Measurements from ENCODE around the gene HDAC1. TPM values are rescaled to one million over a fixed set of nuclear protein-coding genes. Genes with fewer than 3 reads are reported as not detected.
"Not testable (repeated sequence)": the region's sequence is repeated elsewhere in the genome, so short reads cannot be mapped to it uniquely, and the experiment has no call there.

The HDAC1 gene
- total RNA-seq, 1 donor from 2014 or later = 40.4 TPM

DNA sequence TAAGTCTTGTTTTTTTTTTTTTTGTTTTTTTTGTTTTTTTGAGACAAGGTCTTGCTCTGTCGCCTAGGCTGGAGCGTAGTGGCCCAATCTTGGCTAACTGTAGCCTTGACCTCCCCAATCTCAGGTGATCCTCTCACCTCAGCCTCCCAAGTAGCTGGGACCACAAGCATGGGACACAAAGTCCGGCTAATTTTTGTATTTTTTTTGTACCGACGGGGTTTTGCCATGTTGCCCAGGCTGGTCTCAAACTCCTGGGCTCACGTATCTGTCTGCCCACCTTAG, 34.7 kb upstream of the HDAC1 start:
- Histone ChIP-seq H3K4me1 (peaks cover 10% of the 10 kb centered on the region), H3K4me3 (no peak overlapping the region), H3K9me3 (replicated peaks) (no peaks in the 10 kb centered on the region), H3K27me3 (ENCODE audit: low read depth) (no peaks in the 10 kb centered on the region), H3K27ac (replicated peaks) (no peak overlapping the region), H3K36me3 (no peaks in the 10 kb centered on the region)
- TF ChIP-seq, protein P1, sequence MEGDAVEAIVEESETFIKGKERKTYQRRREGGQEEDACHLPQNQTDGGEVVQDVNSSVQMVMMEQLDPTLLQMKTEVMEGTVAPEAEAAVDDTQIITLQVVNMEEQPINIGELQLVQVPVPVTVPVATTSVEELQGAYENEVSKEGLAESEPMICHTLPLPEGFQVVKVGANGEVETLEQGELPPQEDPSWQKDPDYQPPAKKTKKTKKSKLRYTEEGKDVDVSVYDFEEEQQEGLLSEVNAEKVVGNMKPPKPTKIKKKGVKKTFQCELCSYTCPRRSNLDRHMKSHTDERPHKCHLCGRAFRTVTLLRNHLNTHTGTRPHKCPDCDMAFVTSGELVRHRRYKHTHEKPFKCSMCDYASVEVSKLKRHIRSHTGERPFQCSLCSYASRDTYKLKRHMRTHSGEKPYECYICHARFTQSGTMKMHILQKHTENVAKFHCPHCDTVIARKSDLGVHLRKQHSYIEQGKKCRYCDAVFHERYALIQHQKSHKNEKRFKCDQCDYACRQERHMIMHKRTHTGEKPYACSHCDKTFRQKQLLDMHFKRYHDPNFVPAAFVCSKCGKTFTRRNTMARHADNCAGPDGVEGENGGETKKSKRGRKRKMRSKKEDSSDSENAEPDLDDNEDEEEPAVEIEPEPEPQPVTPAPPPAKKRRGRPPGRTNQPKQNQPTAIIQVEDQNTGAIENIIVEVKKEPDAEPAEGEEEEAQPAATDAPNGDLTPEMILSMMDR (IDR thresholded peaks at IDR 0.05; ENCODE audit: borderline replicate concordance) = no peak
- no peak for DNase-seq
- intact Hi-C loops (cut with micrococcal nuclease) = no loop called here

DNA sequence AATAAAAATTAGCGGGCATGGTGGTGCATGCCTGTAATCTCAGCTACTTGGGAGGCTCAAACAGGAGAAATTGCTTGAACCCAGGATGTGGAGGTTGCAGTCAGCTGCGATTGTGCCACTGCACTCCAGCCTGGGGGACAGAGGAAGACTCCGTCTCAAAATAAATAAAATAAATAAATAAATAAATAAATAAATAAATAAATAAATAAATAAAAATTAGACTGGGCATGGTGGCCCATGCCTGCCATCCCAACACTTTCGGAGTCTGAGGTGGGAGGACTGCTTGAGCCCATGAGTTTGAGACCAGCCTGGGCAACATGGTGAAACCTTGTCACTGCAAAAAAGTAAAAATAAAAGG, 28.7 kb upstream of the HDAC1 start:
- intact Hi-C loops (cut with micrococcal nuclease); H3K4me1 ChIP-seq; H3K4me3 ChIP-seq; H3K36me3 ChIP-seq; H3K9me3 ChIP-seq (replicated peaks); H3K27me3 ChIP-seq (ENCODE audit: low read depth); DNase-seq; H3K27ac ChIP-seq (replicated peaks): not testable (repeated sequence)

DNA sequence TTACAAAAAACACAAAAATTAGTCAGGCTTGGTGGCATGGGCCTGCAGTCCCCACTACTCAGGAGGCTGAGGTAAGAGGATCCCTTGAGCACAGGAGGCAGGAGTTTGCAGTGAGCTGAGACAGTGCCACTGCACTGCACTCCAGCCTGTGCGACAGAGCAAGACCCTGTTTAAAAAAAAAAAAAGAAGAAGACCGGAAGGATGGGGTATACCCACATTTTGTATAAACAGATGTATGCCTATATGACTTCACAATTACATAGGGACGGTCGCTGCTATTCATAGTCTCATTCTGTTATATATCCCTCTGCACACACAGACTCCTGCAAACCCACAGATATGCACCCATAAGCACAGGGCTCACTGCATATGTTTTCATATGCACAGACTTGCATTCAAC, 28.1 kb upstream of the HDAC1 start:
- DNase-seq = no peak
- Histone ChIP-seq H3K27ac (replicated peaks) (no peak overlapping the region), H3K9me3 (replicated peaks) (no peaks in the 10 kb centered on the region), H3K36me3 (no peaks in the 10 kb centered on the region), H3K27me3 (ENCODE audit: low read depth) (no peaks in the 10 kb centered on the region), H3K4me1 (peaks cover 3% of the 10 kb centered on the region), H3K4me3 (no peak overlapping the region)
- TF ChIP-seq, protein P1 (IDR thresholded peaks at IDR 0.05; ENCODE audit: borderline replicate concordance) = no peak
- intact Hi-C loops (cut with micrococcal nuclease) = no loop called here

DNA sequence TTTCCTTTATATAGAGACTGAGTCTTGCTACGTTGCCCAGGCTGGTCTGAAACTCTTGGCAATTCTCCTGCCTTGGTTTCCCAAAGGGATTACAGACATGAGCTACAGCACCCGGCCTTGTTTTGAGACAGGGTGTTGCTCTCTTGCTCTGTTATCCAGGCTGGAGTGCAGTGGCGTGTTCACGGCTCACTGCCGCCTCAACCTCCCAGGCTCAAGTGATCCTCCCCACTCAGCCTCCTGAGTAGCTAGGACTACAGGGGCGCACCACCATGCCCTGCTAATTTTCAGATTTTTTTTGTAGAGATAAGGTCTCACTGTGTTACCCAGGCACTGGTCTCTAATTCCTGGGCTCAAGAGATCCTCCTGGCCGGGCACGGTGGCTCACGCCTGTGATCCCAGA, 26.0 kb upstream of the HDAC1 start:
- TF ChIP-seq, protein P1 (IDR thresholded peaks at IDR 0.05; ENCODE audit: borderline replicate concordance) = no peak

DNA sequence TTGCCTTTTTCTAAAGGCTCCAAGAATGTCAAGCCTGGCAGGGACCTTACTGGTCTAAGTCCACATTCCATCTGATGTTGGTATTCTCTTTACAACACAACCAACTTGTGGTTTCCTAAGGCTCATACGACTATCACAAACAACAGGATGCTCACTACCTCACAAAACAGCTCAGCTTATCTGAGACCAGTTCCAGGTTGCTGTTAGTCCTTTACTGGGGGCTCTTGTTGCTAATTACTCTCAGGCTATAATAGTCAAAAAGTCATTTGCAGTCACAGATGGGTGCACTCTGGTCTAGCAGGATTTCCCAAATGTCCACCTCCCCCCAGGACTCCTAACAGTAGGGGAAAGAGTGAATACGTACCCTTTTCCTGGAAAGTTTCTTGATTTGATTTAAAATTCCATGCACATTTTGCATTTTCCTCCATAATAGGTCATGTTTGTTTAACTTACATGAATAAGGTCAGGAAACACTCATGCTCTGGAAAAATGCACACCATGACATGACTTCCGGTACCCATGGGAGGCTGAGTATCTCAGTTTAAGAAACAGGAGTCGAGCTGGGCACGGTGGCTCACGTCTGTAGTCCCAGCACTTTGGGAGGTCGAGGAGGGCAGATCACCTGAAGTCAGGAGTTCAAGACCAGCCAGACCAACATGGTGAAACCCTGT, 24.8 kb upstream of the HDAC1 start:
- Histone ChIP-seq H3K9me3 (replicated peaks) (no peaks in the 10 kb centered on the region), H3K4me1 (peaks cover 3% of the 10 kb centered on the region), H3K27me3 (ENCODE audit: low read depth) (peaks cover 14% of the 10 kb centered on the region), H3K36me3 (no peaks in the 10 kb centered on the region), H3K4me3 (no peak overlapping the region), H3K27ac (replicated peaks) (no peak overlapping the region)
- DNase-seq = no peak
- intact Hi-C loops (cut with micrococcal nuclease) = no loop called here
- TF ChIP-seq, protein P1 (IDR thresholded peaks at IDR 0.05; ENCODE audit: borderline replicate concordance) = no peak

More for the DNA sequence above, 26.0 kb upstream of the HDAC1 start:
- H3K36me3 ChIP-seq = no peaks in the 10 kb centered on the region
- peaks cover 2% of the 10 kb centered on the region for H3K27me3 ChIP-seq (ENCODE audit: low read depth)
- no peak overlapping the region for H3K4me3 ChIP-seq
- no peaks in the 10 kb centered on the region for H3K9me3 ChIP-seq (replicated peaks)
- intact Hi-C loops (cut with micrococcal nuclease) = no loop called here
- no peak overlapping the region for H3K27ac ChIP-seq (replicated peaks)
- no peak for DNase-seq
- H3K4me1 ChIP-seq = peaks cover 3% of the 10 kb centered on the region

DNA sequence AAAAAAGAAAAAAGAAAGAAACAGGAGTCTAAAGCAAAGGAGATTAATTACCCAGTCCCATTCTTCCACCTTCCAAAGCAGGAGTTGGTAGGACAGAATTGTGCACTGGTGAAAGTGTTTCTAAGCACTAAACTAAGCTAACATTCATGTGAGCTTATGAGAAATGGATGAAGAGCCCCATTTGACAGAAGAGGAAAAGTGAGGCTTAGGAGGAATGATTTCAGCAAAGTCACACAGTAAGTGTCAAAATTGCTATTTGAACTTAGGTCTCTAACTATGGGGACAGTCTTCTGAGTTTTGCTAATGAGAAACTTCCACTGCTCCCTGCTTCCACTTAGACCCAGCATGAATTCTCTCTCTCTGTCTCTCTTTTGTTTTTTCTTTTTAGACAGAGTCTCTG, 22.1 kb upstream of the HDAC1 start:
- H3K36me3 ChIP-seq = no peaks in the 10 kb centered on the region
- TF ChIP-seq, protein P1 (IDR thresholded peaks at IDR 0.05; ENCODE audit: borderline replicate concordance) = no peak
- DNase-seq = no peak
- H3K4me1 ChIP-seq = peaks cover 3% of the 10 kb centered on the region
- H3K9me3 ChIP-seq (replicated peaks) = no peaks in the 10 kb centered on the region
- H3K27ac ChIP-seq (replicated peaks) = no peak overlapping the region
- intact Hi-C loops (cut with micrococcal nuclease) = no loop called here
- H3K4me3 ChIP-seq = no peak overlapping the region
- peaks cover 34% of the 10 kb centered on the region for H3K27me3 ChIP-seq (ENCODE audit: low read depth)
